ENCODE data around the gene GDAP1L1. TPM values are rescaled to one million over a fixed set of nuclear protein-coding genes. Genes with fewer than 3 reads are reported as not detected.

Gene GDAP1L1
- total RNA-seq, 6 experiments from 2014 or later = not detected

GRCh38 chr20:44282192-44282591, 35.1 kb downstream of the GDAP1L1 start:
- Histone ChIP-seq H3K4me3 (no peak overlapping the region), H3K36me3 (no peaks in the 10 kb centered on the region), H3K27ac (no peak overlapping the region), H3K27me3 (no peaks in the 10 kb centered on the region), H3K4me1 (peaks cover 0 to 4% (median 0%) of the 10 kb centered on the region in 4 donors), H3K9me3 (no peaks in the 10 kb centered on the region)
- ATAC-seq = peak in 1 of 4 donors; percentile 43
- no peak for DNase-seq
- intact Hi-C loops (cut with DNase I) = no loop called here
- WGBS (ENCODE audit: insufficient coverage, low coverage, low lambda C conversion rate, missing lambda C conversion rate) = 66% methylated on average over 3 of the region's 3 CpGs
- TF ChIP-seq CTCF (IDR thresholded peaks at IDR 0.05) (no peak), POLR2A (IDR thresholded peaks at IDR 0.05) (no peak)

- Histone ChIP-seq H3K4me1 (peaks cover 0 to 4% (median 0%) of the 10 kb centered on the region in 4 donors), H3K4me3 (no peak overlapping the region), H3K36me3 (no peaks in the 10 kb centered on the region), H3K27ac (no peak overlapping the region), H3K27me3 (no peaks in the 10 kb centered on the region), H3K9me3 (no peaks in the 10 kb centered on the region)
- 100% methylated on average over 1 of the region's 1 CpG for WGBS (ENCODE audit: insufficient coverage, low coverage, low lambda C conversion rate, missing lambda C conversion rate)
- ATAC-seq (no peak), DNase-seq (no peak)
- TF ChIP-seq POLR2A (IDR thresholded peaks at IDR 0.05) = no peak
- no peak for TF ChIP-seq CTCF (IDR thresholded peaks at IDR 0.05)
- intact Hi-C loops (cut with DNase I) = no loop called here
Measured at GRCh38 chr20:44284032-44284431, 36.9 kb downstream of the GDAP1L1 start.

GRCh38 chr20:44287272-44288097, 40.4 kb downstream of the GDAP1L1 start:
- ATAC-seq = peak; percentile 50 to 67 (median 56)

GRCh38 chr20:44288252-44288651, 41.1 kb downstream of the GDAP1L1 start:
- H3K4me3 ChIP-seq = no peak overlapping the region
- H3K27ac ChIP-seq = no peak overlapping the region
- H3K9me3 ChIP-seq = no peaks in the 10 kb centered on the region
- DNase-seq = no peak
- no peaks in the 10 kb centered on the region for H3K36me3 ChIP-seq
- H3K4me1 ChIP-seq = peaks cover 0 to 4% (median 0%) of the 10 kb centered on the region in 4 donors
- intact Hi-C loops (cut with DNase I) = no loop called here
- no peaks in the 10 kb centered on the region for H3K27me3 ChIP-seq
- ATAC-seq = no peak
- WGBS (ENCODE audit: insufficient coverage, low coverage, low lambda C conversion rate, missing lambda C conversion rate) = 96% methylated on average over 3 of the region's 3 CpGs
- TF ChIP-seq POLR2A (IDR thresholded peaks at IDR 0.05) (no peak), CTCF (IDR thresholded peaks at IDR 0.05) (no peak)

More at GRCh38 chr20:44287272-44288097, 40.4 kb downstream of the GDAP1L1 start:
- no peaks in the 10 kb centered on the region for H3K9me3 ChIP-seq
- WGBS (ENCODE audit: insufficient coverage, low coverage, low lambda C conversion rate, missing lambda C conversion rate) = 57% methylated on average over 4 of the region's 5 CpGs
- no peak overlapping the region for H3K4me3 ChIP-seq
- H3K27ac ChIP-seq = peak overlapping the region in 1 of 3 donors; percentile 9
- H3K27me3 ChIP-seq = no peaks in the 10 kb centered on the region
- TF ChIP-seq CTCF (IDR thresholded peaks at IDR 0.05) = no peak
- no peak for TF ChIP-seq POLR2A (IDR thresholded peaks at IDR 0.05)
- no peaks in the 10 kb centered on the region for H3K36me3 ChIP-seq
- no peak for DNase-seq
- H3K4me1 ChIP-seq = peaks cover 0 to 4% (median 0%) of the 10 kb centered on the region in 4 donors
- intact Hi-C loops (cut with DNase I) = no loop called here

Measured in right lobe of liver (tissue), 6 donors.